AG09309 (cell line): ENCODE measurements around the gene NIBAN1.

Source experiments
- DNase-seq: peaks from one replicate; pipeline ENCODE4 v3.0.0-alpha.2; 2010; ENCODE audit warnings: low read depth
- H3K4me3 ChIP-seq: 2 replicates; pipeline ENCODE4 v1.5.1; 2011; ENCODE audit warnings: mild to moderate bottlenecking, low read depth, low read length, moderate library complexity; ENCODE audit not compliant: control insufficient read depth
- TF ChIP-seq, protein P1 (sequence below): IDR thresholded peaks from 2 replicates; pipeline ENCODE4 v1.5.1; 2011; ENCODE audit warnings: mild to moderate bottlenecking, low read depth, low read length, inconsistent platforms; ENCODE audit not compliant: insufficient read depth, control insufficient read depth; ENCODE audit errors: missing control alignments

NIBAN1 gene

DNA sequence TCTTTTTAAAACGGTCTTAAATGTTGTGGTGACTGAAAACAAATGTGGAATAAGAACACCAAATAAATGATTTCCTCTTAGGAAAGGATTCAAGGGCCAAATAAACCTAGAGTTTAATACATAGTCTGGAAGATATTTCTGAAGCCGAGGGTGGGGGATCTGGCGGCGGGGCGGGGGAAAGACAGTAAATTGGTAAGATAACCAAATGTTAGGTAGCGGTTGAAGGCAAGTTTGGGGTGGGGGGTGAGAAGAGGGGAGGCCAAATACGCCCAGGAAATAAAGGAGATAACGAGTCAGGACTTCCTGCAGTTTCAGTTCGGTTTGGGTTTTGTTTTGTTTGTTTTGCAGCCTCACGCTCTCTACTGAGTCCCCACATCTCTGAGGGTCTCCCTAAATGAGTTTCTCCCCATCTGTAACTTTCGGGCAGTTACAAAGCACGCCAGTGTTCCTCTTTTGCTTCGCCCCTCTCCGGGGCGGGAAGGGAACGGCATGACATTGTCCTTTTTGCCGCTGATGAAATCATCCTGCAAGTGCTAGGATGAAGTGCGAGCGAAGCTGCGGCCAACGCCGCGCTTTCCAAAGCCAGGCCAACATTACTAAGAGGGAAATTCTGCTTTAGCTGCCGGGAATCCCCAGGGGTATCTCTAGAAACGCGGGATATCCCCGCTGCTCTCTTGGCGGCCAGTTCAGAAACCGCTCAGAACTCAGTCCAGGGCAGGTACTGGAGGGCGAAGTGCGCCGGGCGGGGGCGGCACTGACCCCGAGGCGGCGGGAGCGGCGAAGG lies 844 bp downstream of the NIBAN1 start:
- no peak for DNase-seq
- TF ChIP-seq, protein P1, sequence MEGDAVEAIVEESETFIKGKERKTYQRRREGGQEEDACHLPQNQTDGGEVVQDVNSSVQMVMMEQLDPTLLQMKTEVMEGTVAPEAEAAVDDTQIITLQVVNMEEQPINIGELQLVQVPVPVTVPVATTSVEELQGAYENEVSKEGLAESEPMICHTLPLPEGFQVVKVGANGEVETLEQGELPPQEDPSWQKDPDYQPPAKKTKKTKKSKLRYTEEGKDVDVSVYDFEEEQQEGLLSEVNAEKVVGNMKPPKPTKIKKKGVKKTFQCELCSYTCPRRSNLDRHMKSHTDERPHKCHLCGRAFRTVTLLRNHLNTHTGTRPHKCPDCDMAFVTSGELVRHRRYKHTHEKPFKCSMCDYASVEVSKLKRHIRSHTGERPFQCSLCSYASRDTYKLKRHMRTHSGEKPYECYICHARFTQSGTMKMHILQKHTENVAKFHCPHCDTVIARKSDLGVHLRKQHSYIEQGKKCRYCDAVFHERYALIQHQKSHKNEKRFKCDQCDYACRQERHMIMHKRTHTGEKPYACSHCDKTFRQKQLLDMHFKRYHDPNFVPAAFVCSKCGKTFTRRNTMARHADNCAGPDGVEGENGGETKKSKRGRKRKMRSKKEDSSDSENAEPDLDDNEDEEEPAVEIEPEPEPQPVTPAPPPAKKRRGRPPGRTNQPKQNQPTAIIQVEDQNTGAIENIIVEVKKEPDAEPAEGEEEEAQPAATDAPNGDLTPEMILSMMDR: no peak
- peak overlapping the region; percentile 64 for H3K4me3 ChIP-seq

DNA sequence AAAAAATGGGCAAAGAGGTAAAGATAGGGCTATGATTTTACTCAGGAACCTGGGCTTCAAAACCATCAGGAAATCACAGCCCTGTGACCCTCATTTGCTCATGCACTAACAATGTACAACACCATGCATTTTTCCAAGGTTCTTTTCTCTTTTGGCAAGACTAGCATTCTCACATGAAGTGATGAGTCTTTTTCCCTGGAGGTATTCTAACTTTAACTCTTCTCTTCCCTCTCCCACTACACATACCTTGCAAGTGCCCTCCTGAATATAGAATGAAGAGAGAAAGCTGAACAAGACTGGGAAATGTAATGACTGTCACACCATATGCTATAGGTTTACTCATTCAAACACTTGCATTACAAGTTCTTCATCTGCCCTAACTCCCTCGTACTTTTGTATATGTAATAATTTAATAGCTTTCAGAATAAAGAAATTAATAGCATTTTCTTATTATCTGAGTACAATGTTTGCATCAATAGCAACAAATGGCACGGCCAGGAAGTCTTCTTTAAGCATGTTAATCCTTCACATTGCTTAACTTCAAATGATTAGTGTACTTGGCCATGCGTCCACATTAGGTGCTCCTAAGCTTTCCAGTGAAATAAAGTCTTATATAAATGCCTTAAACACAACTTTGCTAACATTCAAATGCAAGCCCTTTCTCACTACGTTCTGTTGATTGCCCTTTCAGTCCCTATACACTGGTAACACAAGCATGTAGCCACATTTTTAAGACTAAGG lies 1.8 kb downstream of the NIBAN1 start:
- DNase-seq: no peak
- TF ChIP-seq, protein P1: no peak
- H3K4me3 ChIP-seq: peak overlapping the region; percentile 64

DNA sequence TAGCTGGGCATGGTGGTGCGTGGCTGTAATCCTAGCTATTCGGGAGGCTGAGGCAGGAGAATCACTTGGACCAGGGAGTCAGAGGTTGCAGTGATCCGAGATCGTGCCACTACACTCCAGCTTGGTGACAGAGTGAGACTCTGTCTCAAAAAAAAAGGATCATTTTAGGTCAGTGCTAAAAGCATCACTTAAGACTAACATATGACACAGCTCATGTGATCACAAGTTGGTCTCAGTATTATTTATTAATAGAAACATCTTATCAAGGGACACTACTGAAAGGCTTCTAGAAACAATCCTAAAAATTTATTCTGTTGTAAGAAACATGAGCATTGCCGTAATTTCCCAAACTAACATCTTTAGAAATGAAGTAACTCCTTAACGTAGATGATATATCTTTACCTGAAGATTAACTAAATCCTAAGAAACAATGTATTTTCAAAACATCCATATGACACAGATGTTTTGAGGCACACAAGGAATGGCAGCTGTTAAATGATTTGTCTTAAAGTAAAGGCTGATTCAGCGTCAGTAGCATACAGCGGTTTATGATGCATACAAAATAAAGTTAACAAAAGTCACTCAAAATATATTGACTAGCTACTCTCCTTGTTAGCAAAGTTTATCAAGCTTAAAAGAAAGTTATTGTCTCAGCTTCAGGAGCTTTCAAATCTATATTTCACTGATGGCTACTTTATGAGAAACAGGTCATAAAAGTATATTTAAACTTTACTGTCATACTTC lies 2.6 kb downstream of the NIBAN1 start:
- H3K4me3 ChIP-seq: no peak overlapping the region
- no peak for DNase-seq
- TF ChIP-seq, protein P1: no peak

DNA sequence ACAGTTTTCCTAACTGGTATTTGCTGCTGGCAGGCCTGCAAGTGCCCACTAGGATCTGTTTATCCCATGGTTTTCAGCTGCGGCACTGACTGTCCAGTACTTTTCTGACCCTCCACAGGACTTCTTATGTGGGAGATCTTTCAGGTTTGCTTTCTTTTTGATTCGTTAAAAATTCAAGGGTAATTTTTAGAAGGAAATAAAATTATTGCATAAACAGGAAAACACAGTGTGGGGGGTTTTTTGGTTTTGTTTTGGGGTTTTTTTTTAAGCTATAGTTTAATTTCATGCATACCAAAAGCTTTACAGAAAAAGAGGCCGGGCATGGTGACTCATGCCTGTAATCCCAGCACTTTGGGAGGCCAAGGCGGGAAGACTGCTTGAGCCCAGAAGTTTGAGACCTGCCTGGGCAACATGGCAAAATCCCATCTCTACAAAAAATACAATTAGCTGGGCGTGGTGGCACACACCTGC lies 3.6 kb downstream of the NIBAN1 start:
- TF ChIP-seq, protein P1: no peak
- no peak overlapping the region for H3K4me3 ChIP-seq
- no peak for DNase-seq

DNA sequence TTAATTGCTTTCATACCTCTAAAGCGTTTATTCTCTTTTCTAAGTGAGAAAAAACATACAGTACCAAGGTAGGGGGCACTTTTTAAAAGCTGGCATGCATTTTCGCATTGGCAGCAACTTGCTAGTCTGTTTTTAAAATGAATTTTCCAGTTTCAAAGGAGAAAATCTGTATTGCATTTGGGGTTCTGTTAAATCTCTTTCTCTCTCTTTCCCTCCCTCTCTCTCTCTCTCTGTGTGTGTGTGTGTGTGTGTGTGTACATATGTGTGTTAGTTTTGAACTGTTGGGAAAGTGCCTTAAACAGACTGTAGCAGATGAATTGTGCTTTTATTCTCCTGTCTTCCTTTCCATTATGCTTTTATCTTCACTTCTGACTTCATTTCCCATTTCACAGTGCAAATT lies 7.3 kb downstream of the NIBAN1 start:
- TF ChIP-seq, protein P1: no peak
- no peak overlapping the region for H3K4me3 ChIP-seq
- DNase-seq: no peak
